H7 (cell line): ENCODE results near the gene ITGB1BP1. TPM values are rescaled to one million over a fixed set of nuclear protein-coding genes. Genes with fewer than 3 reads are reported as not detected.

Experiments used
- DNase-seq: peaks from one replicate; pipeline ENCODE4 v3.0.0; 2012
- H3K27me3 ChIP-seq: 2 replicates; pipeline ENCODE4 v1.6.0; 2011; ENCODE audit warnings: mild to moderate bottlenecking, low read length; ENCODE audit not compliant: control insufficient read depth, insufficient read depth
- H3K36me3 ChIP-seq: replicated peaks from 2 replicates; pipeline ENCODE4 v1.5.1; 2011; ENCODE audit warnings: low read length; ENCODE audit not compliant: control insufficient read depth, insufficient read depth
- H3K4me3 ChIP-seq: 2 replicates; pipeline ENCODE4 v1.5.1; 2011; ENCODE audit warnings: low read depth, mild to moderate bottlenecking, control low read depth, low read length, moderate library complexity; ENCODE audit not compliant: insufficient read depth
- total RNA-seq: library from RNA; depleted of rRNA; stranded (reverse); fragments of >200 nt; shearing (Covaris generic); gene quantifications from 2 replicates; pipeline ENCODE4 v1.2.3, GENCODE V29; 2014

ITGB1BP1 gene
- total RNA-seq, 1 experiment from 2014 or later, result 13.8 TPM

GRCh38 chr2:9382604-9383235, 40.6 kb downstream of the ITGB1BP1 start:
- Histone ChIP-seq H3K36me3 (peaks cover 1% of the 10 kb centered on the region), H3K4me3 (no peak overlapping the region), H3K27me3 (no peaks in the 10 kb centered on the region)
- DNase-seq, result no peak

GRCh38 chr2:9380702-9381628, 42.4 kb downstream of the ITGB1BP1 start:
- Histone ChIP-seq H3K27me3 (no peaks in the 10 kb centered on the region), H3K4me3 (no peak overlapping the region), H3K36me3 (peaks cover 1% of the 10 kb centered on the region)
- no peak for DNase-seq

GRCh38 chr2:9379391-9379755, 44.0 kb downstream of the ITGB1BP1 start:
- Histone ChIP-seq H3K4me3 (no peak overlapping the region), H3K27me3 (no peaks in the 10 kb centered on the region), H3K36me3 (peaks cover 1% of the 10 kb centered on the region)
- DNase-seq, result no peak

- Histone ChIP-seq H3K36me3 (peaks cover 1% of the 10 kb centered on the region), H3K4me3 (no peak overlapping the region), H3K27me3 (no peaks in the 10 kb centered on the region)
- peak; percentile 56 for DNase-seq
Measured at GRCh38 chr2:9378433-9379390, 44.6 kb downstream of the ITGB1BP1 start.

- Histone ChIP-seq H3K27me3 (no peaks in the 10 kb centered on the region), H3K4me3 (no peak overlapping the region), H3K36me3 (peaks cover 1% of the 10 kb centered on the region)
- DNase-seq, result peak; percentile 50
Measured at GRCh38 chr2:9377461-9378097, 45.7 kb downstream of the ITGB1BP1 start.

- H3K27me3 ChIP-seq, result no peaks in the 10 kb centered on the region
- peaks cover 1% of the 10 kb centered on the region for H3K36me3 ChIP-seq
- DNase-seq, result peak; percentile 61
- no peak overlapping the region for H3K4me3 ChIP-seq
Measured at GRCh38 chr2:9375857-9376428, 47.4 kb downstream of the ITGB1BP1 start.

GRCh38 chr2:9374071-9374730, 49.1 kb downstream of the ITGB1BP1 start:
- no peaks in the 10 kb centered on the region for H3K27me3 ChIP-seq
- H3K36me3 ChIP-seq, result no peaks in the 10 kb centered on the region; the same call in none of the 2 replicates
- H3K4me3 ChIP-seq, result no peak overlapping the region
- no peak for DNase-seq

GRCh38 chr2:9373476-9373875, 49.9 kb downstream of the ITGB1BP1 start:
- Histone ChIP-seq H3K4me3 (no peak overlapping the region), H3K36me3 (peaks cover 2% of the 10 kb centered on the region), H3K27me3 (no peaks in the 10 kb centered on the region)
- no peak for DNase-seq

- no peak overlapping the region for H3K4me3 ChIP-seq
- no peaks in the 10 kb centered on the region for H3K27me3 ChIP-seq
- no peak for DNase-seq
- peaks cover 2% of the 10 kb centered on the region for H3K36me3 ChIP-seq
Measured at GRCh38 chr2:9373047-9373446, 50.3 kb downstream of the ITGB1BP1 start.

GRCh38 chr2:9370746-9371145, 52.6 kb downstream of the ITGB1BP1 start:
- no peak overlapping the region for H3K4me3 ChIP-seq
- DNase-seq, result no peak
- peaks cover 2% of the 10 kb centered on the region for H3K36me3 ChIP-seq

GRCh38 chr2:9366026-9366425, 57.3 kb downstream of the ITGB1BP1 start:
- Histone ChIP-seq H3K36me3 (peaks cover 2% of the 10 kb centered on the region), H3K4me3 (no peak overlapping the region), H3K27me3 (no peaks in the 10 kb centered on the region)
- no peak for DNase-seq

More at GRCh38 chr2:9370746-9371145, 52.6 kb downstream of the ITGB1BP1 start:
- H3K27me3 ChIP-seq, result no peaks in the 10 kb centered on the region

GRCh38 chr2:9365498-9366019, 57.8 kb downstream of the ITGB1BP1 start:
- no peak for DNase-seq
- Histone ChIP-seq H3K4me3 (no peak overlapping the region), H3K27me3 (no peaks in the 10 kb centered on the region), H3K36me3 (peaks cover 2% of the 10 kb centered on the region)

- H3K4me3 ChIP-seq, result no peak overlapping the region
- peaks cover 2% of the 10 kb centered on the region for H3K36me3 ChIP-seq
- no peak for DNase-seq
- no peaks in the 10 kb centered on the region for H3K27me3 ChIP-seq
Measured at GRCh38 chr2:9364791-9365497, 58.4 kb downstream of the ITGB1BP1 start.
